ENCODE results near the gene PAM16.
"Not testable (repeated sequence)": the region's sequence is repeated elsewhere in the genome, so short reads cannot be mapped to it uniquely, and the experiment has no call there.

Gene PAM16

GRCh38 chr16:4347765-4348509, 3.2 kb downstream of the PAM16 start:
- no peak overlapping the region for H3K4me3 ChIP-seq (ENCODE audit: low read depth, low read length)
- TF ChIP-seq CTCF (IDR thresholded peaks at IDR 0.05; ENCODE audit: borderline replicate concordance, insufficient read depth, low read depth, low read length) = no peak

- no peak overlapping the region for H3K4me3 ChIP-seq (ENCODE audit: low read depth, low read length)
- no peak for TF ChIP-seq CTCF (IDR thresholded peaks at IDR 0.05; ENCODE audit: borderline replicate concordance, insufficient read depth, low read depth, low read length)
Measured at GRCh38 chr16:4347010-4347409, 4.1 kb downstream of the PAM16 start.

GRCh38 chr16:4345836-4346781, 5.0 kb downstream of the PAM16 start:
- H3K4me3 ChIP-seq (ENCODE audit: low read depth, low read length) = no peak overlapping the region

GRCh38 chr16:4344983-4345835, 5.9 kb downstream of the PAM16 start:
- no peak overlapping the region for H3K4me3 ChIP-seq (ENCODE audit: low read depth, low read length)
- no peak for TF ChIP-seq CTCF (IDR thresholded peaks at IDR 0.05; ENCODE audit: borderline replicate concordance, insufficient read depth, low read depth, low read length)

More at GRCh38 chr16:4345836-4346781, 5.0 kb downstream of the PAM16 start:
- TF ChIP-seq CTCF (IDR thresholded peaks at IDR 0.05; ENCODE audit: borderline replicate concordance, insufficient read depth, low read depth, low read length) = no peak

- H3K4me3 ChIP-seq (ENCODE audit: low read depth, low read length) = not testable (repeated sequence)
Measured at GRCh38 chr16:4344300-4344982, 6.7 kb downstream of the PAM16 start.

GRCh38 chr16:4342866-4343744, 8.0 kb downstream of the PAM16 start:
- H3K4me3 ChIP-seq (ENCODE audit: low read depth, low read length) = no peak overlapping the region
- TF ChIP-seq CTCF (IDR thresholded peaks at IDR 0.05; ENCODE audit: borderline replicate concordance, insufficient read depth, low read depth, low read length) = no peak
